HG03571 (cell line): ENCODE data around the gene RAD23A.
"Not testable (repeated sequence)": the region's sequence is repeated elsewhere in the genome, so short reads cannot be mapped to it uniquely, and the experiment has no call there.

ENCODE experiments used
- ATAC-seq: cut with Tn5 transposase; IDR thresholded peaks from one replicate; pipeline ENCODE4 v1.9.1; 2021; ENCODE audit not compliant: unreplicated experiment

Gene RAD23A

GRCh38 chr19:12954612-12954962 is 8.9 kb downstream of the RAD23A start:
- no peak for ATAC-seq

GRCh38 chr19:12955575-12955974 is 9.9 kb downstream of the RAD23A start:
- ATAC-seq: not testable (repeated sequence)

GRCh38 chr19:12955996-12956395 is 10.3 kb downstream of the RAD23A start:
- ATAC-seq: no peak

GRCh38 chr19:12956446-12957388 is 11.1 kb downstream of the RAD23A start, which contains the start of gene GADD45GIP1:
TSS of gene GADD45GIP1 (minus strand) at chr19:12957223. CDS start at chr19:12957212, 11 bp downstream.
- ATAC-seq: peak; percentile 68

- not testable (repeated sequence) for ATAC-seq
Measured at GRCh38 chr19:12957389-12957952, 11.8 kb downstream of the RAD23A start.

- ATAC-seq: no peak
Measured at GRCh38 chr19:12959481-12959880, 13.8 kb downstream of the RAD23A start.

- no peak for ATAC-seq
Measured at GRCh38 chr19:12965017-12965811, 19.6 kb downstream of the RAD23A start.

- no peak for ATAC-seq
Measured at GRCh38 chr19:12965812-12966135, 20.1 kb downstream of the RAD23A start.

- ATAC-seq: no peak
Measured at GRCh38 chr19:12967907-12968306, 22.2 kb downstream of the RAD23A start.

GRCh38 chr19:12969292-12969988 is 23.8 kb downstream of the RAD23A start, which contains the start of gene DAND5:
TSS of gene DAND5 (plus strand) at chr19:12969576. CDS start at chr19:12969661, 85 bp downstream.
- no peak for ATAC-seq

- ATAC-seq: no peak
Measured at GRCh38 chr19:12970070-12970820, 24.6 kb downstream of the RAD23A start.

GRCh38 chr19:12973236-12973635 is 27.6 kb downstream of the RAD23A start:
- no peak for ATAC-seq

GRCh38 chr19:12974301-12975220 is 28.9 kb downstream of the RAD23A start:
- ATAC-seq: no peak

- no peak for ATAC-seq
Measured at GRCh38 chr19:12975221-12975741, 29.6 kb downstream of the RAD23A start.

- not testable (repeated sequence) for ATAC-seq
Measured at GRCh38 chr19:12976109-12976508, 30.4 kb downstream of the RAD23A start.

GRCh38 chr19:12979974-12980373 is 34.3 kb downstream of the RAD23A start:
- no peak for ATAC-seq

GRCh38 chr19:12982648-12983047 is 37.0 kb downstream of the RAD23A start:
- ATAC-seq: no peak

GRCh38 chr19:12983091-12983490 is 37.4 kb downstream of the RAD23A start:
- no peak for ATAC-seq
